CD4-positive, alpha-beta T cell treated with Interleukin-6 for 4 hours (primary cell): ENCODE results near the gene MET.
"Not testable (repeated sequence)": the region's sequence is repeated elsewhere in the genome, so short reads cannot be mapped to it uniquely, and the experiment has no call there.

Experiments used
- DNase-seq: peaks from one replicate; pipeline ENCODE4 v3.0.0-alpha.2; 2020; ENCODE audit warnings: mixed read lengths

MET gene

GRCh38 chr7:116728413-116728812 lies 56.4 kb downstream of the MET start:
- DNase-seq, result no peak

DNA sequence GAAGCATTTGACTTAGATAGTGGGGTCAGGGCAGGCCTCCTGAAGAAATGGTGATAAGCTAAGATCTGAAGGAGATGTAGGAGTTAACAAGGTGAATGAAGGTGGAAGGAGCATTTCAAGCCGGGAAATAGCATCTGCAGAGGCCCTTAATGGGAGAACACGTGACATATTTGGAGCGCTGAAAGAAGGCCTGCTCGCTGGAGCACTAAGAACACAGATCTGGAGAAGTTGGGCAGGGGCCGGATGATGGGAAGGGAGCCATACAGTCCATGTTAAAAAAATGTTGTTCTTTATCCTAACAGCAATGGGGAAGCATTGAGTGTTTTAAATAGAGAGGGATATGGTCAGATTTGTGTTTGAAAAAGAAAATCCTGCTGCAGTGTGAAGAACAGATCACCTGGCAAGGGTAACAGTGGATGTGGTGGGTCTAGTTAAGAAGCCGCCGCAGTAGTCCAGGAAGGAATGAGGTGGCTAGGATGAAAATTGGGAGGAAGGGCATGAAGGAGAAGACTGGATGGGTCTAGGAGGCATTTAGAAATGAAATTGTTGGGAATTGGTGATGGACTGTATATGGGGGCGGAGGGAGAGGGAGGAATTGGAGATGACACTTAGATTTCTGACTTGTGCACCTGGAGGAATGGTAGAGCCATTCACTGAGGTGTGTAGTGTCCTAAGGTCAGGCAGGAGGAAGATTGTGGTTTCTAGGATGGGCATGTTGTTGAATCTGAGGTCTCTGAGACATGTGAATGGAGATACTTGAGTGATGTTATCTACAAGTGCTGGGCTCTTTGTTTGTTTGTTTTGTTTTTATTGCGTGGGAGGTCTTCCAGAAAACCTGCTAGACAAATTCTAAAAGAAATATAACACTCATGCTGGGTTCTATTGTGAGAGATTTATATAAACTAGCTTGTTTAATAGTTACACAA lies 58.4 kb downstream of the MET start:
- no peak for DNase-seq

DNA sequence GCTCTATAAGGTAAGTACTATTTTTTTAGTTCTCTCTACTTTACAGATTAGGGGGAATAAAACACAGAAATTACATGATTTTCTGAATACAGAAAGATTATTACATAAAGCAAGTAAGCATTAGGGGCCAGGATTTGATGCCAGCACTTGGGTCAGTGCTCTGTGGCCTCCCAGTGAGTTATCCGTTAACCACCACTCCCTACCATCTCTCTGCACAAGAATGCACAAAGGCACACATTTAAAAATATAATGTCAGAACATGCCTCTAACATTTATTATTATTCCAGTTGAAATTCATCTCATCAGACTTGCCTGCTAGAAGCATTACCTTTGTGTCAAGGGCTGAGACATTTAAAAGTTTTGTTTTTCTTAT lies 59.0 kb downstream of the MET start:
- DNase-seq, result no peak

DNA sequence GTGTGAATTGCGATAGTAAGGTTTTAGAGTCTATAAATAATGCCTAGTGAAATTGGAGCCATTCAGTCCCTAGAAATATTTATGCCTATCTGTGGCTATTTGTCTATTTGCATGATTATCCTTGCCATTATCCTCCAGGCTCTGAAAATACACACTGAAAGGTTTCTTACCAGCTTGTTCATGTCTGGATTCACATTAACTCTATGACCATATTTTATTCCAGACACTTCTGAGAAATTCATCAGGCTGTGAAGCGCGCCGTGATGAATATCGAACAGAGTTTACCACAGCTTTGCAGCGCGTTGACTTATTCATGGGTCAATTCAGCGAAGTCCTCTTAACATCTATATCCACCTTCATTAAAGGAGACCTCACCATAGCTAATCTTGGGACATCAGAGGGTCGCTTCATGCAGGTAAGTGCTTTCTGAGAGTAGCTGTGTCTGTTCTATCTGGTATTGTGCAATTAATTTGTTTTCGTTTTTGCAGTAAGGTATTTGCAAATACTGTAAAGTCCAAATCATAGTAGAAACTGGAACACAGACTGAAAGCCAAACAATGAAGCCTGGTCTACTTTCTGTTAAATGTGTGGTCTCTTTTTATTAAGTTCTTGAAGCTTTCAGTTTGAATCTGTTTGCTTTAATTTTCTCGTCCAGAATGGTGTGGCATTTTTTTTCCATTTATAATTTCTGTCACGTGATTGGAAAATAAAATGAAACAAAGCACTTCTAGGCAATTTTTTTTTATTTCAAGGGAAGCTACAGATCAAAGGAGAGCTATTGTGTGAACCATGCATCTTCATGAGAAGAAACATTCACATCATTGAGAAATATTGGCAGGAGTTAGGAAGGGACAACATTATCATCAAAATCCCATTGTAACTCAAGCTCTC lies 59.7 kb downstream of the MET start:
- no peak for DNase-seq

GRCh38 chr7:116732788-116733694 lies 61.0 kb downstream of the MET start:
- no peak for DNase-seq

GRCh38 chr7:116733924-116734580 lies 62.1 kb downstream of the MET start:
- no peak for DNase-seq

DNA sequence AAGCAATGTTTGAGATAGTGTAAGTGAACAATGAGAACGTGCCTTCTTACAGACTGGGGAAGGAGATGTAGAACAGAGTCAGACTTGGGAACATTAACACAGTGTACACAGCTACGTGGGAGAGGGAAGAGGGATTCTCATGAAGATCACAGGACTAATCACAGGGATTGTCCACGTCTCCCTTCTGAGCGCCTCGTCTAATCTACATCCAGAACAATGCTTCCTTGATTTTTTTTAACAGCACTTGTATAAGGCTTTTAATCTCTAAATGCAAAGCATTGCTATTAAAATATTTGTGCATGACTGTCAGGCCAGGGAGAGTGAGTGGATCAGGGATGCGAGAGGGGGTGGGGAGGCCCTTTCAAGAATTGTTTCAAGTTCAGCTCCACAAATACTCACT lies 62.7 kb downstream of the MET start:
- DNase-seq, result no peak

GRCh38 chr7:116736927-116737715 lies 65.1 kb downstream of the MET start:
- no peak for DNase-seq

GRCh38 chr7:116738378-116738777 lies 66.4 kb downstream of the MET start:
- DNase-seq, result no peak

DNA sequence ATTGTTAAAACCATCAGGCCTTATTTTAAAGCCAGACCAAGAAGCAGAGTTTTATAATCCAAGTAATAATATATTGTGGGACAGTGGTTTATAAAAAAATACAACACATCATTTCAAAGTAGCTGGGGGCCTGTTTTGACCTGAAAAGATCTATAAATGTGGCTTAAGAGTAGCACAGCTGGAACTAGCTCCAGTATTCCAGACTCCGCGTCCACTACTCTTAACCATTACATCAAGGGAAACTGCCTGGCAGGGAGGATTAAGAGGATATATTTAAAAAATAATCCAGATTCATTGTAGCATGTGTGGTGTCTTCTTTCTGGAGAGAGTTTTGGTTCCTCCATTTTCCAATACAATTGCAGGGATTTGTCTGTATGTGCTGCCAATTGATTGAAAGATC lies 67.3 kb downstream of the MET start:
- no peak for DNase-seq

DNA sequence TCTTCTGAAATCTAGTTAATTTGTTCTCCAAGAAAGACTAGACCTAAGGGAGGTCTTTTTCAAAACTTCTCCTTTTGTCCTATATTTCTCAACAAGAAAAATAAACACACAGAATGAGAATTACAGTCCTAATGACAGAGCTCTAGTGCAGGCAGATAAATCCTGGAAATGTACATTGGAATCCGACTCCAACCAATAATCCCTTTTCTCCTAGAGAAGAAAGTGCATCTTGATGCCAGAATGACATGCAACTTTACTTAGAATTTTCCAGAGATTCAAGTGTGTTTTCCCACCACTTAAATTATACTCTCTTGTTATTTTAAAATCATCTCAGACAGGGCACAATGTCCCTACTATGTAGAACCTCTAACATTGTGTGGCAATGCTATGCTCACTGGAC lies 68.2 kb downstream of the MET start:
- no peak for DNase-seq

GRCh38 chr7:116740755-116741462 lies 68.9 kb downstream of the MET start:
- no peak for DNase-seq

DNA sequence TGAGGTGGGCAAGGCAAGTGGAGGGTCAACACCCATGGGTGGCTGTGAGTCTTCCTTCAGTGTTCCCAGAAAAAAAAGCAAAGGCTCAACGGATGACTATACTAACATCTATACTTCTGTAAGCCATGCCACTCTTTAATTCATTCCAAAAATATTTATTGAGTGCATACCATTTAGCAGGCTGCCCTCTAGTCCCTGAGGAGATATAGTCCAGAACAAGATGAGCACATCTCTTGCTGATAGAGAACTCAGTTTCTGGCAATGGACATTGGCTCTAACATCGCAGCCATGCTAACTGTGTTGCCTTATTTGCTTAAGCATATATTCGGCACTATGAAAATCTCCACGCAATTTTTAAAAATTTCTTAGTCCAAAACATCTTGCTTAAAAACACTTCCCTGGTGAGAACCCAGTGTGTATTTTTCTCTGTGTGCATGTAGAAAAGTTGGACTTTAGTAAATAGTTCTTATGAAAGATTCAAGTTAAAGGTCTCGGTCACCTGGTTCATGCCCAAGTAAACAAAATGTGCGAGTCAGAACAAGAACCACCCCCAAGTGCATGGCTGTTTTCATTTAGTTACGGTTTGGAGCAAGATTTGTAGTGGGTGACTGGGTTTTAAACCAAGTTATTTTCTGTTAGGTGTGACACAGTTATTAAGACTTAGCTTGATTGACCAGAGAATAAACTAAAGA lies 69.8 kb downstream of the MET start:
- DNase-seq, result no peak

- no peak for DNase-seq
Measured at GRCh38 chr7:116742641-116743040, 70.6 kb downstream of the MET start.

- not testable (repeated sequence) for DNase-seq
Measured at GRCh38 chr7:116743835-116744234, 71.8 kb downstream of the MET start.

GRCh38 chr7:116746388-116746787 lies 74.4 kb downstream of the MET start:
- not testable (repeated sequence) for DNase-seq

GRCh38 chr7:116751070-116751469 lies 79.1 kb downstream of the MET start:
- not testable (repeated sequence) for DNase-seq

GRCh38 chr7:116752305-116753074 lies 80.5 kb downstream of the MET start:
- DNase-seq, result no peak

- no peak for DNase-seq
Measured at GRCh38 chr7:116753130-116753529, 81.1 kb downstream of the MET start.
